Epithelial cell of esophagus (primary cell): Measurements from ENCODE around the gene CLDN12.

Experiments
- DNase-seq: peaks from one replicate; pipeline ENCODE4 v3.0.0; 2010; ENCODE audit warnings: low read depth
- H3K4me3 ChIP-seq: 2 replicates; pipeline ENCODE4 v1.5.1; 2011; ENCODE audit warnings: mild to moderate bottlenecking, low read length, control low read depth
- CTCF ChIP-seq: IDR thresholded peaks from 2 replicates; pipeline ENCODE4 v1.5.1; 2011; ENCODE audit warnings: low read depth, mild to moderate bottlenecking, low read length, control low read depth, inconsistent platforms; ENCODE audit not compliant: insufficient read depth; ENCODE audit errors: missing control alignments

Gene CLDN12

GRCh38 chr7:90409667-90410066 is 6.4 kb downstream of the CLDN12 start:
- no peak overlapping the region for H3K4me3 ChIP-seq
- DNase-seq: no peak
- no peak for TF ChIP-seq CTCF

GRCh38 chr7:90411510-90411909 is 8.2 kb downstream of the CLDN12 start:
- TF ChIP-seq CTCF: no peak
- DNase-seq: peak; percentile 80
- H3K4me3 ChIP-seq: no peak overlapping the region

GRCh38 chr7:90412458-90413184 is 9.4 kb downstream of the CLDN12 start:
- DNase-seq: peak; percentile 41
- H3K4me3 ChIP-seq: no peak overlapping the region
- peak; percentile 38 for TF ChIP-seq CTCF

- no peak for TF ChIP-seq CTCF
- no peak overlapping the region for H3K4me3 ChIP-seq
- DNase-seq: no peak
Measured at GRCh38 chr7:90413185-90413528, 9.9 kb downstream of the CLDN12 start.

- DNase-seq: no peak
- TF ChIP-seq CTCF: no peak
- H3K4me3 ChIP-seq: no peak overlapping the region
Measured at GRCh38 chr7:90421651-90422050, 18.4 kb downstream of the CLDN12 start.

- no peak overlapping the region for H3K4me3 ChIP-seq
- no peak for TF ChIP-seq CTCF
- no peak for DNase-seq
Measured at GRCh38 chr7:90424720-90425119, 21.5 kb downstream of the CLDN12 start.

- no peak overlapping the region for H3K4me3 ChIP-seq
- peak; percentile 78 for DNase-seq
- no peak for TF ChIP-seq CTCF
Measured at GRCh38 chr7:90425376-90425775, 22.1 kb downstream of the CLDN12 start.
